Measurements from ENCODE around the gene ZNF740.
A peak's percentile ranks its signal among the peaks of the same experiment; 100 is the strongest.

GRCh38 chr12:53185582-53186153, 5.1 kb downstream of the ZNF740 start:
- no peak for TF ChIP-seq REST (IDR thresholded peaks at IDR 0.05; ENCODE audit: low read depth, low read length)
- no peak for TF ChIP-seq RAD21 (IDR thresholded peaks at IDR 0.05; ENCODE audit: insufficient read depth, low read depth, low read length)
- no peak for TF ChIP-seq NFYB (IDR thresholded peaks at IDR 0.05; ENCODE audit: insufficient read depth, low read depth, low read length)
- TF ChIP-seq RUNX3 (IDR thresholded peaks at IDR 0.05; ENCODE audit: low read length): no peak
- TF ChIP-seq FOXK2 (IDR thresholded peaks at IDR 0.05): no peak
- no peak for TF ChIP-seq MXI1 (IDR thresholded peaks at IDR 0.05; ENCODE audit: low read depth, low read length)
- 0 out of 6 replicates have a peak, but pooled peaks of 1 of the 3 experiments have one; percentile 6 for TF ChIP-seq CTCF (IDR thresholded peaks at IDR 0.05 in 2 of 3, conservative IDR thresholded peaks at IDR 0.05 in 1 of 3; ENCODE audit: control insufficient read depth in 2 of 3, extremely low read depth in 1 of 3, insufficient read depth in 1 of 3, low read depth in 3 of 3, low read length in 3 of 3)
- no peak for TF ChIP-seq POLR2A (IDR thresholded peaks at IDR 0.05; ENCODE audit: low read depth, low read length)
- no peak for TF ChIP-seq JUNB (IDR thresholded peaks at IDR 0.05)
- TF ChIP-seq MLLT1 (IDR thresholded peaks at IDR 0.05): no peak

Data from GM12878 (cell line).